ENCODE data around the gene SLC13A3.

The SLC13A3 gene

DNA sequence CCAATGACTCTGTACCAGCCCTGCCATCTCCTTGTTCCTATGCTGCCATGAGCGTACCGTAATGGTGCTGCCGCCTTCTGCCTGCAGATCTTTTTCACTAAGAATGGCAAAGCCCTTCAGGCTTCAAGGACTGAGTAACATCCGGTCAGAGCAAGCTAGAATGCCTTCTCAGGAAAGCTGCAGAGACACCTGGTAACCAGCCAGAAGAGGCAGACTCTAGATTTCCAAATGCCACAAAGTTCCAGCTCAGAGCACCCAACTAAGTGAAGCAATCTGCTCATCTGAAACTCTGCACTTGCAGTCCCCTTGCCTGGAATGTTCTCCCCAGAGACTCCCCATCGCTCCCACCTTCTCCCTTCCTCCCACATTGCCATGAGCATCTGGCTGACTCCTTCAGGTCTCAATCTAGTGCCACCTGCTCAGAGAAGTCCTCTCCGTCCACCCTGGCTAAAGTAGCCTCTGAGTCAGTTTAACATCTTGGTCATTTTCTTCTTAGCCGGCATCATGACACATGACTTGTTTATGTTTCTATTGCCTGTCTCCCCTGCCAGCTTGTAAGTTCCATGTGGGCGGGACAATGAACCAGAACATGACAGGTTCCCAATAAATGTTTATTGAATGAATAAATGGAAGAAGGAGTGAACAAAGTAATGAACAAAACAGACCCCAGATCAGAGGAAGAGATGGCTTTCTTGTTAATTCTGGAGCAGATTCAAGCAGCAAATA lies 93.9 kb downstream of the SLC13A3 start:
- TF ChIP-seq CTCF (IDR thresholded peaks at IDR 0.05; ENCODE audit: low read depth, low read length, missing control alignments), result no peak
- no peak for DNase-seq (ENCODE audit: low read depth)
- in situ Hi-C loops (cut with HindIII; ENCODE audit: low sequenced_read_pairs), result no loop called here
- no peak overlapping the region for H3K4me3 ChIP-seq (ENCODE audit: low read depth, low read length)

DNA sequence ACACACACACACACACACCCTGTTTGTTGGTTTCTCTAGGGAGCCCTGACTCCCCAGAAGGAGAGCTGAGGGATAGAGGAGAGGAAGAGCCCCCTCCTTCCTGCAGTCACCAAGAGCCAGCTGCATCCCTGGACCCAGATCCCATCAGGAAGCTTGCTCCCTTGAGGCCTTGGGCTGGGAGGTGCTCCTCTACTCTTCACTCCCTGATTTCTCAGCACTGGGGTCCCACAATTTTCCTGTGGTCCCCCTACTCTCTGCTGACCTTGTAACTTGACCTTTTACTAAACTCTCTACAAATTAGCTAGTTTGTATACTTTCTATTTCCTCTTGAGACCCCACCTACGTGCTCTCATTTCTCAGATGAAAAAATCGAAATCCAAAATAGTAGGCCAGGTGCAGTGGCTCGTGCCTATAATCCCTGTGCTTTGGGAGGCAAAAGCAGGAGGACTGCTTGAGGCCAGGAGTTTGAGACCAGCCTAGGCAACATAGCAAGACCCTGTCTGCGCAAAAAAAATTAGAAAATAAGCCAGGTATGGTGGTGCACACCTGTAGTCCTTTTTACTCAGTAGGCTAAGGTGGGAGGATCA lies 95.8 kb downstream of the SLC13A3 start:
- no peak for DNase-seq (ENCODE audit: low read depth)
- H3K4me3 ChIP-seq (ENCODE audit: low read depth, low read length), result no peak overlapping the region
- TF ChIP-seq CTCF (IDR thresholded peaks at IDR 0.05; ENCODE audit: low read depth, low read length, missing control alignments), result no peak
- in situ Hi-C loops (cut with HindIII; ENCODE audit: low sequenced_read_pairs), result no loop called here

DNA sequence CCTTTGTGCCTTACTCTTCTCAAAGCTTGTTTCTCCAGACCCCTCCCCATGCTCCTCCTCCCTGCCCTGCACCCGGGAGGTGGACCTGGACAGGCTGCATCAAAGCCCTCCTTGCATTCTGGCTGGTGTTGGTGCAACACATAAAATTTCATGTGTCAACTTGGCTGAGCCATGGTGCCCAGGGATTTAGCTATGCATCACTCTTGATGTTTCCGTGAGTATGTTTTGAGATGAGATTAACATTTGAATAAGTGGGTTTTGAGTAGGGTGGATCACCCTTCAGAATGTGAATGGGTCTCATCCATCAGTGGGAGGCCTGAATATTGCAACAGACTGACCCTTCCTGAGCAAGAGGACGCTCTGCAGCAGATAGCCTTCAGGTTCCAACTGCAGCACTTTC lies 96.4 kb downstream of the SLC13A3 start:
- in situ Hi-C loops (cut with HindIII; ENCODE audit: low sequenced_read_pairs), result no loop called here
- no peak overlapping the region for H3K4me3 ChIP-seq (ENCODE audit: low read depth, low read length)
- DNase-seq (ENCODE audit: low read depth), result no peak
- TF ChIP-seq CTCF (IDR thresholded peaks at IDR 0.05; ENCODE audit: low read depth, low read length, missing control alignments), result no peak

DNA sequence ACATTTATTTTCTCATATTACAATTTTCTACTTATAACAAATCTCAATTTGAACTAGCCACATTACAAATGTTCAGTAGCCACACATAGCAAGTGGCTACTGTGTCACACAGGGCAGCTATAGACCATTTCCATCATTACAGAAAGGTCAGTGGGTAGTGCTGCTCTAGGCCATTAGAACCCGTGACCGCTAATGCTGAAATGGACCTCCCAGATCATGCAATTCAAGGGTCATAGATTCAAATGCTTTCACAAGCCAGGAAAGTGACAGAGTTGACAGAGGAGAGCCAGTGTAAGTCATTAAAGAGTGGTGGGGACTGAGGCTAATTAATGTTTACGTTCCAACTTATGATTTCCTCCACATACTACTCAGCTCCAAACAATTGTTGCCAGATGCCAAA lies 97.3 kb downstream of the SLC13A3 start:
- no peak for TF ChIP-seq CTCF (IDR thresholded peaks at IDR 0.05; ENCODE audit: low read depth, low read length, missing control alignments)
- in situ Hi-C loops (cut with HindIII; ENCODE audit: low sequenced_read_pairs), result no loop called here
- no peak overlapping the region for H3K4me3 ChIP-seq (ENCODE audit: low read depth, low read length)
- no peak for DNase-seq (ENCODE audit: low read depth)

DNA sequence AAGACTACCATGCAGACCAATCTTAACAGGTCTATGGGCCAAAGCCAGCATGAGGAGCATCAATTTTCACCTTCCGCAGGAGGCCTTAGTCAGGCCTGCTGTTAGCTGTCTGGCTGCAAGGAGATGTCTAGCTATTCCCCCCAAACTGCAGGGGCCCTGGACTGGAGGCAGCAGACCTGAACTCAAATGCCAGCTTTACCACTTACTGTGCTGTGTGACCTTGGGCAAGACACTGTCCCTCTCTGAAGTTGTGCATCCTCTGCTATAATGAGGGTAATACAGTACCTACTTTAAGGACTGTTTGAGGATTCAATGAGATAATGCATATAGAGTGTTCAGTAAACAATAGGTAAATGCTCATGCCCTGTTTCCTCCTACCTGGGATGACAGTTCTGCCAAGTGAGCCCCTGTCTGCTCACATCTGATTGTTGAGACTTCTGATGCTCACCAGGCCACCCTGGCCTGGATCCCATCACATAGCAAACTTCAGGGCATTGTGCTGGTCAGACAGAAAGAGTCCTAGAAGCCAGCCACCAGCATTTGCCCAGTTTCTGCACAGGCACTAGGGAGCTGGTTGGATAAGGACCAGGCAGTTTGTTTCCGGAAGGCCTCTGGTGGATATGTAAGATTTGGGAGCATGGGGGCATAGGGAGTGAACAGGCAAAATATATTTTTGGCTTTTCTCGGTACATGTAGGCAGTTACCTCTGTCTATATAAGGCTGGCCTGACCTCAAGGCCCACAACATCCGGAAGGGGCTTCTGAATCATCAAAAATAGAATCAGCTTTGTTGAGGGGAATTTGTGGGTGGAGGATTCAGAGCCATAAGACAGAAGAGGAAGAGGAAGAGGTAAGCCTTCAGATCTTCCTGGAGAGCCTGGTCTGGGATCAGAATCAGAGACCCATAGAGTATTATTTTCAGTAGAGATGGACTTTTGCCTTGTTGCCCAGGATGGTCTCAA lies 98.5 kb downstream of the SLC13A3 start:
- in situ Hi-C loops (cut with HindIII; ENCODE audit: low sequenced_read_pairs), result no loop called here
- no peak overlapping the region for H3K4me3 ChIP-seq (ENCODE audit: low read depth, low read length)
- no peak for DNase-seq (ENCODE audit: low read depth)
- no peak for TF ChIP-seq CTCF (IDR thresholded peaks at IDR 0.05; ENCODE audit: low read depth, low read length, missing control alignments)

DNA sequence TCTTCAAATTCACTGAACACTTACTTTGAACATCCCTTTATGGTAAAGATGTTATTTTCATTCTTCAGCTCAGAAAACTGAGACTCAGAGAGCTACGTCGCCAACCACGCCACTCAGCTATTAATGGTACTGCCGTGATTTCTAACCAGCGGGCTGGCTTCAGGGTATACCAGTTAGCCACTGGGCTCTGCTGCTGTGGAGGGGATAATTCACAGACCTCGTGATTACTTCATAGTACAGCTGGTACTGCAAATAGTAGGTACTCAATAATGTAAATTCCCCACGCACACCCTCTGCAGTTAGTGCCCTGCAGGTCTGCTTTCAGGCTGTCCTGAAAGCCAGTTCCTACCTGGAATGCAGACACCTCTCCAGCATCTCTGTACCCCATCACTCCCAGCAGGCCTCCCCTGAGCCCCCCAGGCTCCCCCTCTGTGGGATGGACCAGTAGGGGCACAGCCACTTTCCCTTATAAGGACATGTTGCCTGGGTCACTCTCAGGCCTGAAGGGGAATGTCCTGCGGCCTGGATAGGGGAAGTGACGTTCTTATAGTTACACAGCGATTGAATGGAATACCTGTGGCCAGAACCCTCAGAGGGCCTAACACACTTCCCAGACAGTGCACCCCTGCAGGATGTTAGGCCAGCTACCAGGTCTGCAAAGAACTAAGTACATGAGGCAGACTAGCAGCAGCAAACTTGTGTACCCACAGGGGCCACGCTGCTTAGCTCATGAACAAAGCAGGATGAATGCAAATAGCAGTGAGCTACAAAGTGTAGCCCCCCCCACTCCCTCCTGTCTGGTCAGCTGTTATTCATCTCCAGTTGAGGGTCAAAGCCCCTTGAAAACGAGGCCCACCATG lies 99.5 kb downstream of the SLC13A3 start:
- TF ChIP-seq CTCF (IDR thresholded peaks at IDR 0.05; ENCODE audit: low read depth, low read length, missing control alignments), result no peak
- in situ Hi-C loops (cut with HindIII; ENCODE audit: low sequenced_read_pairs), result no loop called here
- no peak for DNase-seq (ENCODE audit: low read depth)
- no peak overlapping the region for H3K4me3 ChIP-seq (ENCODE audit: low read depth, low read length)

All from astrocyte of the cerebellum (primary cell).